Ishikawa (cell line): ENCODE measurements around the gene CALN1.

Experiments used
- CREB1 ChIP-seq: IDR thresholded peaks from 2 replicates; pipeline ENCODE4 v1.6.1; 2012; ENCODE audit warnings: low read depth
- NFIC ChIP-seq: IDR thresholded peaks from 2 replicates; pipeline ENCODE4 v1.6.1; 2012
- RAD21 ChIP-seq: IDR thresholded peaks from 2 replicates; pipeline ENCODE4 v1.6.1; 2012; ENCODE audit warnings: low read depth
- TAF1 ChIP-seq: IDR thresholded peaks from 2 replicates; pipeline ENCODE4 v1.6.1; 2012; ENCODE audit warnings: low read depth, mild to moderate bottlenecking
- TEAD4 ChIP-seq: IDR thresholded peaks from 2 replicates; pipeline ENCODE4 v1.6.1; 2012
- YY1 ChIP-seq: IDR thresholded peaks from 2 replicates; pipeline ENCODE4 v1.6.1; 2012; ENCODE audit warnings: low read depth
- TF ChIP-seq, protein P1 (sequence below): IDR thresholded peaks from 2 replicates; pipeline ENCODE4 v1.6.1; 2012; ENCODE audit warnings: low read depth, mild to moderate bottlenecking
- TF ChIP-seq, protein P2 (sequence below): IDR thresholded peaks from 2 replicates; pipeline ENCODE4 v1.6.1; 2012

DNA sequence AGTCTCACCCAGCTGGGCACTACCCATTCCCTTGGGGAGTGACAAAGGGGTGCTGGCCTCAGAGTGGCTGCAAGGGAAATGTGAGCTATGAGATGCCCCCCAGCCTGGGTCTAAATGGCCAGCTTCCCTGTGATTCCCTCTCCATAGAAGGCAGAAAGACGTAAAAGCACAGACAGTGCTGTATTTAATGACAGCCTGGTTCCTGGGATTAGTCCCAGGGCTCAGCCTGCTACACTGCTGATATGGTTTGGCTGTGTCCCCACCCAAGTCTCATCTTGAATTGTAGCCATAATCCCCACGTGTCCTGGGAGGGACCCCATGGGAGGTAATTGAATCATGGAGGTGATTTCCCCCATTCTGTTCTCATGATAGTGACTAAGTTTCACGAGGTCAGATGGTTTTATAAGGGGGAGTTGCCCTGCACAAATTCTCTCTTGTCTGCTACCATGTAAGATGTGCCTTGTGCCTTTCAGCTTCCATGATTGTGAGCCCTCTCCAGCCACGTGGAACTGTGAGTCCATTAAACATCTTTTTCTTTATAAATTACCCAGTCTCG is 23.9 kb upstream of the CALN1 start:
- TF ChIP-seq TAF1 (no peak), CREB1 (no peak), YY1 (no peak), NFIC (no peak), TEAD4 (no peak), RAD21 (no peak)
- TF ChIP-seq, protein P1, sequence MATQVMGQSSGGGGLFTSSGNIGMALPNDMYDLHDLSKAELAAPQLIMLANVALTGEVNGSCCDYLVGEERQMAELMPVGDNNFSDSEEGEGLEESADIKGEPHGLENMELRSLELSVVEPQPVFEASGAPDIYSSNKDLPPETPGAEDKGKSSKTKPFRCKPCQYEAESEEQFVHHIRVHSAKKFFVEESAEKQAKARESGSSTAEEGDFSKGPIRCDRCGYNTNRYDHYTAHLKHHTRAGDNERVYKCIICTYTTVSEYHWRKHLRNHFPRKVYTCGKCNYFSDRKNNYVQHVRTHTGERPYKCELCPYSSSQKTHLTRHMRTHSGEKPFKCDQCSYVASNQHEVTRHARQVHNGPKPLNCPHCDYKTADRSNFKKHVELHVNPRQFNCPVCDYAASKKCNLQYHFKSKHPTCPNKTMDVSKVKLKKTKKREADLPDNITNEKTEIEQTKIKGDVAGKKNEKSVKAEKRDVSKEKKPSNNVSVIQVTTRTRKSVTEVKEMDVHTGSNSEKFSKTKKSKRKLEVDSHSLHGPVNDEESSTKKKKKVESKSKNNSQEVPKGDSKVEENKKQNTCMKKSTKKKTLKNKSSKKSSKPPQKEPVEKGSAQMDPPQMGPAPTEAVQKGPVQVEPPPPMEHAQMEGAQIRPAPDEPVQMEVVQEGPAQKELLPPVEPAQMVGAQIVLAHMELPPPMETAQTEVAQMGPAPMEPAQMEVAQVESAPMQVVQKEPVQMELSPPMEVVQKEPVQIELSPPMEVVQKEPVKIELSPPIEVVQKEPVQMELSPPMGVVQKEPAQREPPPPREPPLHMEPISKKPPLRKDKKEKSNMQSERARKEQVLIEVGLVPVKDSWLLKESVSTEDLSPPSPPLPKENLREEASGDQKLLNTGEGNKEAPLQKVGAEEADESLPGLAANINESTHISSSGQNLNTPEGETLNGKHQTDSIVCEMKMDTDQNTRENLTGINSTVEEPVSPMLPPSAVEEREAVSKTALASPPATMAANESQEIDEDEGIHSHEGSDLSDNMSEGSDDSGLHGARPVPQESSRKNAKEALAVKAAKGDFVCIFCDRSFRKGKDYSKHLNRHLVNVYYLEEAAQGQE, result no peak
- TF ChIP-seq, protein P2, sequence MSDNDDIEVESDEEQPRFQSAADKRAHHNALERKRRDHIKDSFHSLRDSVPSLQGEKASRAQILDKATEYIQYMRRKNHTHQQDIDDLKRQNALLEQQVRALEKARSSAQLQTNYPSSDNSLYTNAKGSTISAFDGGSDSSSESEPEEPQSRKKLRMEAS, result no peak
